Measurements from ENCODE around the gene NHLH1.

NHLH1 gene

DNA sequence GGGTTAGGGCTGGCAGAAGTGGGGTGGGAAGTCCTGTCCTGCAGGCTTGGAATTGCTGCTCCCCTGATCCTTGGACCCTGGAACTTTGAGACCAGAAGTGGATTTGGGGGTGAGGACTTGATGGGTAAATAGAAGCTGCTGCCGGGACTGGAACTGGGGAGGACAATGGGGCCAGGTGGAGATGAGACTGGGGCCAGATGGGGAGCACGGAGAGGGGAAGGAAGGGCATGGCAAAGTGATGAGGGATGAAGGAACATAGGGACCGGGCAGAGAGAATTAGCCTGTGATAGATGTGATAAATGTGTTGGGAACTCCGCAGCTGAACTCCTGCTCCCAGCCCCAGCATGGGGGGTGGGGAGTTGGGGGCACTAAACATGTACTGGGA lies 637 bp downstream of the NHLH1 start:
- ATAC-seq = no peak
- TF ChIP-seq CSDC2 (CRISPR knock-in tag; IDR thresholded peaks at IDR 0.05) (no peak), TOX (CRISPR knock-in tag; IDR thresholded peaks at IDR 0.05; ENCODE audit: borderline replicate concordance) (no peak), ARNTL (CRISPR knock-in tag; IDR thresholded peaks at IDR 0.05; ENCODE audit: borderline replicate concordance, low read depth) (no peak), TCF4 (CRISPR knock-in tag; IDR thresholded peaks at IDR 0.05; ENCODE audit: borderline replicate concordance) (no peak), ZNF70 (CRISPR knock-in tag; IDR thresholded peaks at IDR 0.05) (no peak), ZFP3 (CRISPR knock-in tag; IDR thresholded peaks at IDR 0.05) (no peak)
- TF ChIP-seq, protein P1, sequence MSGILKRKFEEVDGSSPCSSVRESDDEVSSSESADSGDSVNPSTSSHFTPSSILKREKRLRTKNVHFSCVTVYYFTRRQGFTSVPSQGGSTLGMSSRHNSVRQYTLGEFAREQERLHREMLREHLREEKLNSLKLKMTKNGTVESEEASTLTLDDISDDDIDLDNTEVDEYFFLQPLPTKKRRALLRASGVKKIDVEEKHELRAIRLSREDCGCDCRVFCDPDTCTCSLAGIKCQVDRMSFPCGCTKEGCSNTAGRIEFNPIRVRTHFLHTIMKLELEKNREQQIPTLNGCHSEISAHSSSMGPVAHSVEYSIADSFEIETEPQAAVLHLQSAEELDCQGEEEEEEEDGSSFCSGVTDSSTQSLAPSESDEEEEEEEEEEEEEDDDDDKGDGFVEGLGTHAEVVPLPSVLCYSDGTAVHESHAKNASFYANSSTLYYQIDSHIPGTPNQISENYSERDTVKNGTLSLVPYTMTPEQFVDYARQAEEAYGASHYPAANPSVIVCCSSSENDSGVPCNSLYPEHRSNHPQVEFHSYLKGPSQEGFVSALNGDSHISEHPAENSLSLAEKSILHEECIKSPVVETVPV (CRISPR knock-in tag; IDR thresholded peaks at IDR 0.05) = no peak

DNA sequence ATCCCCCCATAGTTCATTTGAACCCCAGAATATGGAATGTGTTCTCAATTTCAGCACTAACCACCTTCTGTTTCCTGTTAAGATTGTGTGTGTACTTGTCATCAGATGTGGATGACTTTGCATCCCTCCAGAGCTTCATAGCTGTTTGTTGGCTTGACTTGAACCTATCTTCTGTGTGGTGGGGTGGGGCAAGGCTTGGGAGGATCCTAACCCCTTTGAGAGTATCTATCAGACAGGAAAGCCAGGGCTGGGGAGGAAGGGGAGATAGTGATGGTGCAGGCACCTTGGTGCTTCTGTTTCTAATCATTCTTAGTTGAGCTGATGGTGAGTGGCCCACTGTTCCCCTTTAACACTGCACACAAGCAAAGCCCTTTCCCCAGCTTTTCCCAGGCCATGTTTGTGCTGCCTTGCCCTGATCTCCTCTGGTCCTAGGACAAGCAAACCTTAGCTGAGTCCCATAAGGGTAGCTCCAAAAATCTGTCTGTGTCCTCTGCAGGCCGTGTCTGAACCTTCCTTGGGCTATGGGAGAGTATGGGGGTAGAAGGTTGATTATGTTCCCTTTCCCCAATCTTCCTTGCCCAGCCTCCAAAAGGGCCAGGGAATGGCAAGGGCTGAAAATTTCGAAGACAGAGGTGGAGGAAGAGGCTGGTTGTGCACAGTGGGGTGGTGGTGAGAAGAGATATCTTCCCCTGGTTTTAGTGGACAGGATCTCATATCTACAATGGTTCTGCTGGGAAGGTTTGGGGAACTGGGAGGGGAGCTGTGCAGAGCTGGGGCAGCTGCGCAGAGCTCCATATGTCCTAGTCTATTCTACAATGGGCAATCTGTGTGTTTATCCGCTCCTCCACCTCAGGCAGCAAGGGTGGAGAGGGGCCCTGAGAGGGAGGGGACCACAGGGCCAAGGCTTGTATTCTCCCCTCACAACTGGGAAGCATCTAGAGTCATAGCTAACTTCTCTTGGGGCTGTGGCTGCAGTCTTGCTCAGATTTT lies 1.4 kb downstream of the NHLH1 start:
- TF ChIP-seq TCF4 (CRISPR knock-in tag; IDR thresholded peaks at IDR 0.05; ENCODE audit: borderline replicate concordance) (no peak), RARB (CRISPR knock-in tag; IDR thresholded peaks at IDR 0.05) (no peak), ZNF565 (CRISPR knock-in tag; conservative IDR thresholded peaks at IDR 0.05; ENCODE audit: low read depth) (no peak)
- TF ChIP-seq, protein P2, sequence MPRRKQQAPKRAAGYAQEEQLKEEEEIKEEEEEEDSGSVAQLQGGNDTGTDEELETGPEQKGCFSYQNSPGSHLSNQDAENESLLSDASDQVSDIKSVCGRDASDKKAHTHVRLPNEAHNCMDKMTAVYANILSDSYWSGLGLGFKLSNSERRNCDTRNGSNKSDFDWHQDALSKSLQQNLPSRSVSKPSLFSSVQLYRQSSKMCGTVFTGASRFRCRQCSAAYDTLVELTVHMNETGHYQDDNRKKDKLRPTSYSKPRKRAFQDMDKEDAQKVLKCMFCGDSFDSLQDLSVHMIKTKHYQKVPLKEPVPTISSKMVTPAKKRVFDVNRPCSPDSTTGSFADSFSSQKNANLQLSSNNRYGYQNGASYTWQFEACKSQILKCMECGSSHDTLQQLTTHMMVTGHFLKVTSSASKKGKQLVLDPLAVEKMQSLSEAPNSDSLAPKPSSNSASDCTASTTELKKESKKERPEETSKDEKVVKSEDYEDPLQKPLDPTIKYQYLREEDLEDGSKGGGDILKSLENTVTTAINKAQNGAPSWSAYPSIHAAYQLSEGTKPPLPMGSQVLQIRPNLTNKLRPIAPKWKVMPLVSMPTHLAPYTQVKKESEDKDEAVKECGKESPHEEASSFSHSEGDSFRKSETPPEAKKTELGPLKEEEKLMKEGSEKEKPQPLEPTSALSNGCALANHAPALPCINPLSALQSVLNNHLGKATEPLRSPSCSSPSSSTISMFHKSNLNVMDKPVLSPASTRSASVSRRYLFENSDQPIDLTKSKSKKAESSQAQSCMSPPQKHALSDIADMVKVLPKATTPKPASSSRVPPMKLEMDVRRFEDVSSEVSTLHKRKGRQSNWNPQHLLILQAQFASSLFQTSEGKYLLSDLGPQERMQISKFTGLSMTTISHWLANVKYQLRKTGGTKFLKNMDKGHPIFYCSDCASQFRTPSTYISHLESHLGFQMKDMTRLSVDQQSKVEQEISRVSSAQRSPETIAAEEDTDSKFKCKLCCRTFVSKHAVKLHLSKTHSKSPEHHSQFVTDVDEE (CRISPR knock-in tag; IDR thresholded peaks at IDR 0.05) = no peak
- TF ChIP-seq, protein P1 (CRISPR knock-in tag; IDR thresholded peaks at IDR 0.05) = no peak
- TF ChIP-seq, protein P3, sequence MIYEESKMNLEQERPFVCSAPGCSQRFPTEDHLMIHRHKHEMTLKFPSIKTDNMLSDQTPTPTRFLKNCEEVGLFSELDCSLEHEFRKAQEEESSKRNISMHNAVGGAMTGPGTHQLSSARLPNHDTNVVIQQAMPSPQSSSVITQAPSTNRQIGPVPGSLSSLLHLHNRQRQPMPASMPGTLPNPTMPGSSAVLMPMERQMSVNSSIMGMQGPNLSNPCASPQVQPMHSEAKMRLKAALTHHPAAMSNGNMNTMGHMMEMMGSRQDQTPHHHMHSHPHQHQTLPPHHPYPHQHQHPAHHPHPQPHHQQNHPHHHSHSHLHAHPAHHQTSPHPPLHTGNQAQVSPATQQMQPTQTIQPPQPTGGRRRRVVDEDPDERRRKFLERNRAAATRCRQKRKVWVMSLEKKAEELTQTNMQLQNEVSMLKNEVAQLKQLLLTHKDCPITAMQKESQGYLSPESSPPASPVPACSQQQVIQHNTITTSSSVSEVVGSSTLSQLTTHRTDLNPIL (CRISPR knock-in tag; IDR thresholded peaks at IDR 0.05; ENCODE audit: low read depth) = no peak
- no peak; the same call in 2 of the 3 replicates for ATAC-seq

DNA sequence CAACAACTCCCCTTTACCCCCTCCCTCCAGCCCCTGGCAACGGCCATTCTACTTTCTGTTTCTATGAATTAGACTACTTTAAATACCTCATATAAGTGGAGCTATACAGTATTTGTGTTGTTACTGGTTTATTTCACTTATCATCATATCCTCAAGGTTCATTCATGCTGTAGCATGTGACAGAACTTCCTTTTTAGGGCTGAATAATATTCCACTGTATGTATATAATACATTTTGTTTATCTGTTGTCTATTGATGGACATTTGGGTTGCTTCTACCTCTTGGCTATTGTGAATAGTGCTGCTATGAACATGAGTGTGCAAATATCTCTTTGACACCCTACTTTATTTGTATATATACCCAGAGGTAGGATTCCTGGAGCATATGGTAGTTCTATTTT lies 2.2 kb downstream of the NHLH1 start:
- no peak for TF ChIP-seq SNAI2 (CRISPR knock-in tag; IDR thresholded peaks at IDR 0.05)
- TF ChIP-seq, protein P2 (CRISPR knock-in tag; IDR thresholded peaks at IDR 0.05) = no peak
- TF ChIP-seq ZNF565 (CRISPR knock-in tag; conservative IDR thresholded peaks at IDR 0.05; ENCODE audit: low read depth) = no peak
- TF ChIP-seq ARNTL (CRISPR knock-in tag; IDR thresholded peaks at IDR 0.05; ENCODE audit: borderline replicate concordance, low read depth) = no peak
- no peak for TF ChIP-seq ISL1 (CRISPR knock-in tag; IDR thresholded peaks at IDR 0.05)
- TF ChIP-seq, protein P3 (CRISPR knock-in tag; IDR thresholded peaks at IDR 0.05; ENCODE audit: low read depth) = no peak
- TF ChIP-seq BACH2 (CRISPR knock-in tag; IDR thresholded peaks at IDR 0.05; ENCODE audit: borderline replicate concordance) = no peak
- TF ChIP-seq, protein P4, sequence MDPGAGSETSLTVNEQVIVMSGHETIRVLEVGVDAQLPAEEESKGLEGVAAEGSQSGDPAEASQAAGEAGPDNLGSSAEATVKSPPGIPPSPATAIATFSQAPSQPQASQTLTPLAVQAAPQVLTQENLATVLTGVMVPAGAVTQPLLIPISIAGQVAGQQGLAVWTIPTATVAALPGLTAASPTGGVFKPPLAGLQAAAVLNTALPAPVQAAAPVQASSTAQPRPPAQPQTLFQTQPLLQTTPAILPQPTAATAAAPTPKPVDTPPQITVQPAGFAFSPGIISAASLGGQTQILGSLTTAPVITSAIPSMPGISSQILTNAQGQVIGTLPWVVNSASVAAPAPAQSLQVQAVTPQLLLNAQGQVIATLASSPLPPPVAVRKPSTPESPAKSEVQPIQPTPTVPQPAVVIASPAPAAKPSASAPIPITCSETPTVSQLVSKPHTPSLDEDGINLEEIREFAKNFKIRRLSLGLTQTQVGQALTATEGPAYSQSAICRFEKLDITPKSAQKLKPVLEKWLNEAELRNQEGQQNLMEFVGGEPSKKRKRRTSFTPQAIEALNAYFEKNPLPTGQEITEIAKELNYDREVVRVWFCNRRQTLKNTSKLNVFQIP (CRISPR knock-in tag; IDR thresholded peaks at IDR 0.05; ENCODE audit: borderline replicate concordance, low read depth) = no peak
- no peak for TF ChIP-seq OSR1 (CRISPR knock-in tag; IDR thresholded peaks at IDR 0.05)
- TF ChIP-seq ZNF8 (CRISPR knock-in tag; IDR thresholded peaks at IDR 0.05) = no peak
- ATAC-seq = no peak

Measured in SK-N-SH treated with all-trans-retinoic acid at 6 μM for 48 hours (cell line).